OCI-LY3 (cell line): ENCODE measurements around the gene DNAJA4.

Experiments used
- CTCF ChIP-seq: fragments of 200-600, 300-600 bp; sonication (generic); IDR thresholded peaks from 2 replicates; pipeline ENCODE4 v1.5.1; 2014; ENCODE audit warnings: antibody characterized with exemption, low read length, low read depth
- EZH2phosphoT487 ChIP-seq: fragments of 200-600 bp; shearing (Covaris generic); IDR thresholded peaks from 2 replicates; pipeline ENCODE4 v1.6.1; 2018; ENCODE audit warnings: antibody characterized with exemption, mixed run types, low read depth

GRCh38 chr15:78320183-78320582 is 55.8 kb downstream of the DNAJA4 start:
- no peak for TF ChIP-seq CTCF
- no peak for TF ChIP-seq EZH2phosphoT487
